Measurements from ENCODE around the gene RAB25. TPM values are rescaled to one million over a fixed set of nuclear protein-coding genes. Genes with fewer than 3 reads are reported as not detected.

RAB25 gene
- polyA plus RNA-seq, 1 donor (not counting 4 experiments of a cell fraction or from before 2014, with no cell fraction given) = 93.4 TPM

- Histone ChIP-seq H3K4me3 (ENCODE audit: control insufficient read depth in 2 of 3, extremely low read depth in 1 of 3, insufficient read depth in 2 of 3, low read depth in 1 of 3, low read length in 3 of 3) (no peak overlapping the region), H3K4me2 (ENCODE audit: control insufficient read depth, extremely low read depth, insufficient read depth, low read depth, low read length) (no peak overlapping the region), H3K27ac (ENCODE audit: control insufficient read depth, insufficient read depth, low read length) (no peak overlapping the region), H3K9ac (ENCODE audit: control insufficient read depth, extremely low read depth, insufficient read depth, low read length) (no peak overlapping the region), H3K9me3 (ENCODE audit: control insufficient read depth, low read depth, low read length) (no peaks in the 10 kb centered on the region), H3K36me3 (ENCODE audit: control insufficient read depth in 2 of 2, extremely low read depth in 1 of 2, insufficient read depth in 2 of 2, low read length in 2 of 2) (peaks cover 7 to 13% of the 10 kb centered on the region in 2 experiments), H3K27me3 (ENCODE audit: control insufficient read depth, extremely low read depth, insufficient read depth, low read length) (no peaks in the 10 kb centered on the region), H4K20me1 (ENCODE audit: control insufficient read depth, extremely low read depth, insufficient read depth, low read length) (no peaks in the 10 kb centered on the region), H2AFZ (ENCODE audit: control insufficient read depth, low read length) (no peak overlapping the region), H3K9me1 (ENCODE audit: control insufficient read depth, extremely low read depth, insufficient read depth, low read length) (peaks cover 2% of the 10 kb centered on the region), H3K4me1 (ENCODE audit: control insufficient read depth, extremely low read depth, insufficient read depth, low read length) (peaks cover 13% of the 10 kb centered on the region), H3K79me2 (ENCODE audit: control insufficient read depth, insufficient read depth, low read length) (peaks cover 22% of the 10 kb centered on the region)
- dilution Hi-C loops (cut with MboI; ENCODE audit: extremely low pct_ligation_motif_present, low sequenced_read_pairs) = no loop called here
- no peak for FAIRE-seq
- TF ChIP-seq EZH2 (IDR thresholded peaks at IDR 0.05; ENCODE audit: low read length) (no peak), CTCF (optimal IDR thresholded peaks at IDR 0.05 in 1 of 3, IDR thresholded peaks at IDR 0.05 in 1 of 3, conservative IDR thresholded peaks at IDR 0.05 in 1 of 3; ENCODE audit: extremely low read depth in 1 of 3, insufficient read depth in 2 of 3, low read length in 3 of 3) (no peak)
- no peak for DNase-seq (ENCODE audit: low read depth, low spot score)
These were observed 3.0 kb downstream of the RAB25 start for GRCh38 chr1:156063997-156064285.

GRCh38 chr1:156064615-156065014 is 3.7 kb downstream of the RAB25 start:
- dilution Hi-C loops (cut with MboI; ENCODE audit: extremely low pct_ligation_motif_present, low sequenced_read_pairs) = no loop called here
- no peak for DNase-seq (ENCODE audit: low read depth, low spot score)
- Histone ChIP-seq H3K4me1 (ENCODE audit: control insufficient read depth, extremely low read depth, insufficient read depth, low read length) (peaks cover 13% of the 10 kb centered on the region), H3K27ac (ENCODE audit: control insufficient read depth, insufficient read depth, low read length) (no peak overlapping the region), H3K4me2 (ENCODE audit: control insufficient read depth, extremely low read depth, insufficient read depth, low read depth, low read length) (no peak overlapping the region), H3K36me3 (ENCODE audit: control insufficient read depth in 2 of 2, extremely low read depth in 1 of 2, insufficient read depth in 2 of 2, low read length in 2 of 2) (peaks cover 10 to 18% of the 10 kb centered on the region in 2 experiments), H4K20me1 (ENCODE audit: control insufficient read depth, extremely low read depth, insufficient read depth, low read length) (no peaks in the 10 kb centered on the region), H3K9me3 (ENCODE audit: control insufficient read depth, low read depth, low read length) (no peaks in the 10 kb centered on the region), H3K27me3 (ENCODE audit: control insufficient read depth, extremely low read depth, insufficient read depth, low read length) (no peaks in the 10 kb centered on the region), H3K79me2 (ENCODE audit: control insufficient read depth, insufficient read depth, low read length) (peaks cover 22% of the 10 kb centered on the region), H2AFZ (ENCODE audit: control insufficient read depth, low read length) (no peak overlapping the region), H3K9me1 (ENCODE audit: control insufficient read depth, extremely low read depth, insufficient read depth, low read length) (peaks cover 2% of the 10 kb centered on the region), H3K4me3 (ENCODE audit: control insufficient read depth in 2 of 3, extremely low read depth in 1 of 3, insufficient read depth in 2 of 3, low read depth in 1 of 3, low read length in 3 of 3) (no peak overlapping the region), H3K9ac (ENCODE audit: control insufficient read depth, extremely low read depth, insufficient read depth, low read length) (no peak overlapping the region)
- no peak for FAIRE-seq
- TF ChIP-seq CTCF (optimal IDR thresholded peaks at IDR 0.05 in 1 of 3, IDR thresholded peaks at IDR 0.05 in 1 of 3, conservative IDR thresholded peaks at IDR 0.05 in 1 of 3; ENCODE audit: extremely low read depth in 1 of 3, insufficient read depth in 2 of 3, low read length in 3 of 3) (no peak), EZH2 (IDR thresholded peaks at IDR 0.05; ENCODE audit: low read length) (no peak)

Data from keratinocyte (primary cell).